SK-N-SH (cell line): Measurements from ENCODE around the gene PDE4B. TPM values are rescaled to one million over a fixed set of nuclear protein-coding genes. Genes with fewer than 3 reads are reported as not detected.

Experiments used
- CTCF ChIA-PET: fragments of 300-600, 350-600 bp; formaldehyde crosslinking; extraction: SDS; loops from one replicate; lab custom pipeline; 2021; lab: Yijun Ruan, JAX
- POLR2A ChIA-PET: fragments of 350-600 bp; sonication (Branson Sonifier 250); formaldehyde crosslinking; extraction: SDS; loops from one replicate; lab custom pipeline; 2020; ENCODE audit warnings: antibody characterized with exemption, inconsistent platforms; lab: Yijun Ruan, JAX
- DNase-seq: peaks from one replicate; pipeline ENCODE4 v3.0.0; 2012
- H2AFZ ChIP-seq: fragments of 200-600 bp; sonication (generic); 2 replicates; pipeline ENCODE4 v1.8.1; 2016; ENCODE audit warnings: antibody characterized with exemption, mild to moderate bottlenecking, low read depth
- H3F3A ChIP-seq: fragments of 200-600 bp; sonication (generic); replicated peaks from 2 replicates; pipeline ENCODE3; 2016; ENCODE audit warnings: antibody characterized with exemption, mild to moderate bottlenecking; ENCODE audit not compliant: insufficient read depth
- H3K27ac ChIP-seq, 2 experiments: fragments of 200-500 bp in 1 of 2; fragments of 200-600 bp in 1 of 2; sonication (Bioruptor generic) in 1 of 2; sonication (generic), shearing (Covaris generic) in 1 of 2; 2 replicates each; pipeline versions ENCODE4 v1.5.1 to v1.6.1; 2014 to 2016; ENCODE audit warnings: low read depth in 2 of 2, inconsistent platforms in 1 of 2, low read length in 1 of 2, mild to moderate bottlenecking in 1 of 2, mixed read lengths in 1 of 2
- H3K27me3 ChIP-seq: fragments of 200-600 bp; sonication (generic), shearing (Covaris generic); 2 replicates; pipeline ENCODE4 v1.6.1; 2016; ENCODE audit warnings: mixed run types; ENCODE audit not compliant: insufficient read depth
- H3K36me3 ChIP-seq, 2 experiments: fragments of 200-500 bp in 1 of 2; fragments of 200-600 bp in 1 of 2; sonication (Bioruptor generic) in 1 of 2; sonication (generic) in 1 of 2; replicated peaks in 1 of 2; 2 replicates each; pipeline versions ENCODE3 to v1.5.1; 2014 to 2016; ENCODE audit warnings: low read length in 1 of 2, mild to moderate bottlenecking in 1 of 2; ENCODE audit not compliant: insufficient read depth in 2 of 2, control insufficient read depth in 1 of 2
- H3K4me1 ChIP-seq, 2 experiments: fragments of 200-500 bp in 1 of 2; fragments of 200-600 bp in 1 of 2; sonication (Bioruptor generic) in 1 of 2; sonication (generic), shearing (Covaris generic) in 1 of 2; 2 replicates each; pipeline versions ENCODE4 v1.5.1 to v1.6.1; 2014 to 2016; ENCODE audit warnings: low read depth in 1 of 2, low read length in 1 of 2, mixed run types in 1 of 2; ENCODE audit not compliant: insufficient read depth in 2 of 2, control insufficient read depth in 1 of 2
- H3K4me2 ChIP-seq: fragments of 200-600 bp; sonication (generic), shearing (Covaris generic); 2 replicates; pipeline ENCODE4 v1.6.1; 2017; ENCODE audit warnings: mixed run types
- H3K4me3 ChIP-seq, 2 experiments: fragments of 200-500 bp in 1 of 2; fragments of 200-600 bp in 1 of 2; sonication (Bioruptor generic) in 1 of 2; sonication (generic), shearing (Covaris generic) in 1 of 2; 2 replicates each; pipeline versions ENCODE4 v1.5.1 to v1.8.1; 2014 to 2016; ENCODE audit warnings: low read depth in 2 of 2, inconsistent platforms in 1 of 2, low read length in 1 of 2, mild to moderate bottlenecking in 1 of 2, mixed read lengths in 1 of 2, moderate library complexity in 1 of 2
- H3K79me2 ChIP-seq: fragments of 200-600 bp; sonication (generic); 2 replicates; pipeline ENCODE4 v1.8.1; 2017; ENCODE audit warnings: mild to moderate bottlenecking; ENCODE audit not compliant: insufficient read depth
- H3K9ac ChIP-seq: fragments of 200-600 bp; sonication (generic); 2 replicates; pipeline ENCODE4 v1.6.1; 2017; ENCODE audit warnings: mixed run types
- H3K9me2 ChIP-seq: fragments of 200-600 bp; sonication (generic); 2 replicates; pipeline ENCODE4 v1.6.1; 2017; ENCODE audit warnings: mixed run types
- H3K9me3 ChIP-seq: fragments of 200-600 bp; sonication (generic); 2 replicates; pipeline ENCODE4 v1.6.1; 2017; ENCODE audit warnings: mixed run types, mild to moderate bottlenecking, moderate library complexity
- H4K20me1 ChIP-seq: fragments of 200-600 bp; sonication (generic); 2 replicates; pipeline ENCODE4 v1.6.1; 2017; ENCODE audit warnings: mild to moderate bottlenecking, mixed run types; ENCODE audit not compliant: insufficient read depth
- CTCF ChIP-seq: fragments of 200-600 bp; sonication (generic); IDR thresholded peaks from 2 replicates; pipeline ENCODE4 v1.6.1; 2017; ENCODE audit warnings: antibody characterized with exemption, mild to moderate bottlenecking, moderate library complexity
- FOSL2 ChIP-seq: IDR thresholded peaks from 2 replicates; pipeline ENCODE4 v1.4.0; 2012; ENCODE audit warnings: low read depth, mild to moderate bottlenecking, moderate library complexity, borderline replicate concordance
- FOXJ3 ChIP-seq: sonication (generic); formaldehyde crosslinking; IDR thresholded peaks from 2 replicates; pipeline ENCODE4 v1.5.1; 2020; ENCODE audit warnings: mild to moderate bottlenecking, missing genetic modification reagents
- GABPA ChIP-seq: IDR thresholded peaks from 2 replicates; pipeline ENCODE4 v1.4.0; 2012; ENCODE audit warnings: low read depth, mild to moderate bottlenecking
- GATA2 ChIP-seq: sonication (generic); formaldehyde crosslinking; IDR thresholded peaks from 2 replicates; pipeline ENCODE4 v1.5.0; 2020; ENCODE audit warnings: mild to moderate bottlenecking, missing genetic modification reagents
- JUND ChIP-seq: IDR thresholded peaks from 2 replicates; pipeline ENCODE4 v1.4.0; 2012
- MAX ChIP-seq: IDR thresholded peaks from 2 replicates; pipeline ENCODE4 v1.4.0; 2012; ENCODE audit warnings: low read depth
- MEF2A ChIP-seq: IDR thresholded peaks from 2 replicates; pipeline ENCODE4 v1.4.0; 2012; ENCODE audit warnings: low read depth, borderline replicate concordance
- MXI1 ChIP-seq: IDR thresholded peaks from 2 replicates; pipeline ENCODE4 v1.6.1; 2012; ENCODE audit warnings: mild to moderate bottlenecking, low read depth, low read length, improper control_type of control experiment
- NRF1 ChIP-seq: IDR thresholded peaks from 2 replicates; pipeline ENCODE4 v1.6.1; 2012; ENCODE audit warnings: low read depth, mild to moderate bottlenecking, low read length
- PBX3 ChIP-seq: IDR thresholded peaks from 2 replicates; pipeline ENCODE4; 2012
- POLR2AphosphoS5 ChIP-seq: IDR thresholded peaks from 2 replicates; pipeline ENCODE4 v1.6.1; 2012; ENCODE audit warnings: low read depth, low read length
- RAD21 ChIP-seq: IDR thresholded peaks from 2 replicates; pipeline ENCODE4 v1.6.1; 2012; ENCODE audit warnings: mild to moderate bottlenecking, low read length
- RFX5 ChIP-seq: IDR thresholded peaks from 2 replicates; pipeline ENCODE4 v1.6.1; 2012; ENCODE audit warnings: mild to moderate bottlenecking, improper control_type of control experiment, low read length
- SMC3 ChIP-seq: IDR thresholded peaks from 2 replicates; pipeline ENCODE4 v1.6.1; 2012; ENCODE audit warnings: low read depth, low read length, improper control_type of control experiment
- TAF1 ChIP-seq: IDR thresholded peaks from 2 replicates; pipeline ENCODE4 v1.6.1; 2012; ENCODE audit warnings: low read depth, mild to moderate bottlenecking, low read length, moderate library complexity, borderline replicate concordance
- TEAD4 ChIP-seq: IDR thresholded peaks from 2 replicates; pipeline ENCODE4 v1.4.0; 2012; ENCODE audit warnings: mild to moderate bottlenecking, borderline replicate concordance; ENCODE audit not compliant: insufficient read depth
- YY1 ChIP-seq: IDR thresholded peaks from 2 replicates; pipeline ENCODE4 v1.4.0; 2012; ENCODE audit warnings: low read depth, mild to moderate bottlenecking
- WGBS: methylation state at CpG from one replicate; pipeline ENCODE4 v1.1.6; 2017; ENCODE audit warnings: low lambda C conversion rate; 5-methylcytosine and 5-hydroxymethylcytosine counted together
- polyA plus RNA-seq, 3 experiments: library from polyadenylated mRNA; depleted of rRNA; stranded (reverse); fragments of >200 nt; gene quantifications; 2 replicates each; pipeline ENCODE4 v1.2.3, GENCODE V29; 2012
- TF ChIP-seq, protein P1 (sequence below): fragments of 150-350 bp; IDR thresholded peaks from 2 replicates; pipeline ENCODE4 v1.6.1; 2016; ENCODE audit warnings: mild to moderate bottlenecking, low read depth, low read length
- TF ChIP-seq, protein P2 (sequence below): IDR thresholded peaks from 2 replicates; pipeline ENCODE4 v1.4.0; 2012; ENCODE audit warnings: low read depth, borderline replicate concordance

The PDE4B gene
- polyA plus RNA-seq, 1 of the 3 experiments (the other 2 are of a cell fraction) = 1.9 TPM

DNA sequence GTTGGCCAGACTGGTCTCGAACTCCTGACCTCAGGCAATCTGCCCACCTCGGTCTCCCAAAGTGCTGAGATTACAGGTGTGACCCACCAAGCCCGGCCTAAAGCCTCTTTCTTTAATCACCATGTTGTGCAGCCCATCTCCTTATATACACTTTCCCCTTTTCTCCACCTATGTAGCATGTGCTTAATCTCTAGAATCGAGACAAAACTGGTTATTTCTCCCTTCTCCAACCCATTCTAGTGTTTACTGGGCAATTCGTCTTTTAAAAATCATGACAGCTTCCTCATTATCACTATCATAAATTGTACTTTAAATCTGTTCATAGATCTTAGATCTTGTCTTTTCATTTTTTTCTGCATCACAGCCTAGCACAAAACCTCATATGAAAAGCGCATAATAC, 285.7 kb downstream of the PDE4B start:
- Histone ChIP-seq H4K20me1 (no peaks in the 10 kb centered on the region), H3F3A (no peaks in the 10 kb centered on the region), H3K9me3 (no peaks in the 10 kb centered on the region), H3K9me2 (no peaks in the 10 kb centered on the region), H3K4me2 (no peak overlapping the region), H3K4me3 (no peak overlapping the region), H2AFZ (no peak overlapping the region), H3K27ac (no peak overlapping the region), H3K27me3 (no peaks in the 10 kb centered on the region), H3K4me1 (no peaks in the 10 kb centered on the region; a peak in 1 of 4 replicates), H3K9ac (no peak overlapping the region), H3K79me2 (no peaks in the 10 kb centered on the region), H3K36me3 (no peaks in the 10 kb centered on the region)
- 78% methylated on average over 6 of the region's 6 CpGs for WGBS
- no peak for DNase-seq
- TF ChIP-seq MAX (no peak), YY1 (no peak), JUND (no peak), SMC3 (no peak), GATA2 (CRISPR knock-in tag) (no peak), FOSL2 (no peak), POLR2AphosphoS5 (no peak), MEF2A (no peak), GABPA (no peak), RFX5 (no peak), RAD21 (no peak), CTCF (no peak), MXI1 (no peak), TEAD4 (no peak), TAF1 (no peak), PBX3 (no peak), FOXJ3 (no peak), NRF1 (no peak)
- TF ChIP-seq, protein P1, sequence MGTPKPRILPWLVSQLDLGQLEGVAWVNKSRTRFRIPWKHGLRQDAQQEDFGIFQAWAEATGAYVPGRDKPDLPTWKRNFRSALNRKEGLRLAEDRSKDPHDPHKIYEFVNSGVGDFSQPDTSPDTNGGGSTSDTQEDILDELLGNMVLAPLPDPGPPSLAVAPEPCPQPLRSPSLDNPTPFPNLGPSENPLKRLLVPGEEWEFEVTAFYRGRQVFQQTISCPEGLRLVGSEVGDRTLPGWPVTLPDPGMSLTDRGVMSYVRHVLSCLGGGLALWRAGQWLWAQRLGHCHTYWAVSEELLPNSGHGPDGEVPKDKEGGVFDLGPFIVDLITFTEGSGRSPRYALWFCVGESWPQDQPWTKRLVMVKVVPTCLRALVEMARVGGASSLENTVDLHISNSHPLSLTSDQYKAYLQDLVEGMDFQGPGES = no peak
- TF ChIP-seq, protein P2, sequence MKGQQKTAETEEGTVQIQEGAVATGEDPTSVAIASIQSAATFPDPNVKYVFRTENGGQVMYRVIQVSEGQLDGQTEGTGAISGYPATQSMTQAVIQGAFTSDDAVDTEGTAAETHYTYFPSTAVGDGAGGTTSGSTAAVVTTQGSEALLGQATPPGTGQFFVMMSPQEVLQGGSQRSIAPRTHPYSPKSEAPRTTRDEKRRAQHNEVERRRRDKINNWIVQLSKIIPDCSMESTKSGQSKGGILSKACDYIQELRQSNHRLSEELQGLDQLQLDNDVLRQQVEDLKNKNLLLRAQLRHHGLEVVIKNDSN = no peak
- ChIA-PET CTCF (no interaction called here), POLR2A (no interaction called here)
